Liver (tissue), 3 donors: ENCODE data around the gene ALKAL2.

Source experiments
- ATF3 ChIP-seq: IDR thresholded peaks from 2 replicates; pipeline ENCODE4 v1.6.1; 2016; ENCODE audit warnings: antibody characterized with exemption
- CTCF ChIP-seq: fragments of 150-350 bp; IDR thresholded peaks from 2 replicates; pipeline ENCODE4 v1.5.1; 2017; ENCODE audit warnings: improper control_type of control experiment, low read depth, low read length; ENCODE audit not compliant: missing input control
- MAX ChIP-seq: IDR thresholded peaks from 2 replicates; pipeline ENCODE4 v1.6.1; 2016; ENCODE audit warnings: antibody characterized with exemption
- RAD21 ChIP-seq, 2 donors: IDR thresholded peaks; 2 replicates each; pipeline ENCODE4 v1.6.1; 2016; ENCODE audit warnings: antibody characterized with exemption in 2 of 2, mild to moderate bottlenecking in 2 of 2
- donor health status: healthy.
- donor health status: healthy.

- no peak for TF ChIP-seq RAD21 (IDR thresholded peaks at IDR 0.05)
- TF ChIP-seq CTCF = no peak
- TF ChIP-seq MAX = no peak
- TF ChIP-seq ATF3 = no peak
These were observed 49.0 kb downstream of the ALKAL2 start for GRCh38 chr2:238869-239268.
